ENCODE results near the gene PNPLA2.

PNPLA2 gene, protein sequence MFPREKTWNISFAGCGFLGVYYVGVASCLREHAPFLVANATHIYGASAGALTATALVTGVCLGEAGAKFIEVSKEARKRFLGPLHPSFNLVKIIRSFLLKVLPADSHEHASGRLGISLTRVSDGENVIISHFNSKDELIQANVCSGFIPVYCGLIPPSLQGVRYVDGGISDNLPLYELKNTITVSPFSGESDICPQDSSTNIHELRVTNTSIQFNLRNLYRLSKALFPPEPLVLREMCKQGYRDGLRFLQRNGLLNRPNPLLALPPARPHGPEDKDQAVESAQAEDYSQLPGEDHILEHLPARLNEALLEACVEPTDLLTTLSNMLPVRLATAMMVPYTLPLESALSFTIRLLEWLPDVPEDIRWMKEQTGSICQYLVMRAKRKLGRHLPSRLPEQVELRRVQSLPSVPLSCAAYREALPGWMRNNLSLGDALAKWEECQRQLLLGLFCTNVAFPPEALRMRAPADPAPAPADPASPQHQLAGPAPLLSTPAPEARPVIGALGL

DNA sequence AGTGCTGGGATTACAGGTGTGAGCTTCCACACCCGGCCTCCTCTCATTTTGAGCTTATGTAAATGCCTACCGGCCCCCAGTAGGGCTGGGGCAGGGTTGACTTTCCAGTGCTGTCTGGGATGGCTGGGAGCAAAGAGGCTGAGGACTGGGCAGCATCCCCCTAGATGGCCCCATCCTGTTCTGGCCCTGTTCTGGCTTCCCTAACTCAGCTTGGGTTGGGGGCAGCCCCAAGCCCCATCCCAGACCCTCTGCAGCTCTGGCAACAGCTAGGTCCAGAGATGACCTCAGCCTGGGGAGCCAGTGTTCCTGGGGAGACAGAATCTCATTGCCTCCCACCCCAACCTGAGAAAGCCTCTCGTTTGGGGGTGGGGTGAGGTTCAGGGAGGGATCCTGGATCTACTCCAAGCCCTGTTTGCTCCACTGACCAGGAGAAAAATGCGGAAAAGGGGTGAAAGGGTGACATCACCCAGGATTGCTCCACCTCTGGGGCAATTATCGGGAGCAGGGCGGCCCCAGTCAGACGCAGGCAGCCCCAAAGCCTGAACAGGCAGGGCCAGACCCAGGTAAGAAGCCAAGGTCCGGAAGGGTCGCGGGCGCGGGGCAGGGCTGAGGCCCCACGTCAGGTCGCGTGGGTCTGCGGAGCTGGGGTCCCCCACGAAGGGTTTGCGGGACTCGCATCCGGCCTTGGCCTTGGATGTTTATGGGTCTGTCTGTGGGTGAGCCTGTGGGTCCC lies at the start of gene PNPLA2:
PNPLA2 (plus strand) TSS at position 519 of the 733 bp plus-strand sequence. CDS start 805 bp downstream, outside the sequence.
- DNase-seq (ENCODE audit: low read depth): no peak

DNA sequence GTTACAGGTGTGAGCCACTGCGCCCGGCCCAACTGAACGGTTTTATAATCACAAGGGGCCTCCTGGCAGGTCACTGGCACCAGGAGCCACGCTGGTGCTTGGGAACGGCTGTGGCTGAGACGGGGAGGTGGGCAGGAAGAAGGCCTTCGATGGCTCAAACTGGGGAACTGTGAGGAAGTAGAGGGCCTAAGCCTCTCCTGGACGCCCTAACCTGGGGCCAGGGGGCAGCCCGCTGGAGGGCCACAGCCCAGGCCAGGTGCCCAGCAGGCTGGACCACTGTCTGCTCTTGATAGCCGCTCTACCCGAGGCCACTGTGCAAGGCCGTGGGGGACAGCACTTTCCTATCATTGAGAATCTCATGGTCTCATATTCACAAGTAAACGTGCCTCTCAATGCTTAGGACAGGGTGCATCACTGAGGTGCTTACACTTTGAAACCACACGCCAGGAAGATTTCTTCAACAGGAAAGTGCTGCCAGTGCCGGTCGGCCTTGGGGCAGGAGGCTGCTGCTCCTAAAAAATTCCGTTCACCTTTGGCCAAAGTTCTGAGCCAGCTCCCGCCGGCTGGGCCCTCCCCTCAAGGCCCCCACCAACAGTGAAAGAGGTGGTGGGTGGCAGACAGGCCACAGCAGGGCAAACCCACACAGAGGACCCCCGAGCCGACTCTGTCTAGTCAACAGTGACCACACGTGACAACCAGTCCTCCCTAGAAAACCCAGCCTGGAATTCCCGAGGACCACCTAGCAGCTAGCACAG lies 48.6 kb upstream of the PNPLA2 start:
- no peak for DNase-seq (ENCODE audit: low read depth)

DNA sequence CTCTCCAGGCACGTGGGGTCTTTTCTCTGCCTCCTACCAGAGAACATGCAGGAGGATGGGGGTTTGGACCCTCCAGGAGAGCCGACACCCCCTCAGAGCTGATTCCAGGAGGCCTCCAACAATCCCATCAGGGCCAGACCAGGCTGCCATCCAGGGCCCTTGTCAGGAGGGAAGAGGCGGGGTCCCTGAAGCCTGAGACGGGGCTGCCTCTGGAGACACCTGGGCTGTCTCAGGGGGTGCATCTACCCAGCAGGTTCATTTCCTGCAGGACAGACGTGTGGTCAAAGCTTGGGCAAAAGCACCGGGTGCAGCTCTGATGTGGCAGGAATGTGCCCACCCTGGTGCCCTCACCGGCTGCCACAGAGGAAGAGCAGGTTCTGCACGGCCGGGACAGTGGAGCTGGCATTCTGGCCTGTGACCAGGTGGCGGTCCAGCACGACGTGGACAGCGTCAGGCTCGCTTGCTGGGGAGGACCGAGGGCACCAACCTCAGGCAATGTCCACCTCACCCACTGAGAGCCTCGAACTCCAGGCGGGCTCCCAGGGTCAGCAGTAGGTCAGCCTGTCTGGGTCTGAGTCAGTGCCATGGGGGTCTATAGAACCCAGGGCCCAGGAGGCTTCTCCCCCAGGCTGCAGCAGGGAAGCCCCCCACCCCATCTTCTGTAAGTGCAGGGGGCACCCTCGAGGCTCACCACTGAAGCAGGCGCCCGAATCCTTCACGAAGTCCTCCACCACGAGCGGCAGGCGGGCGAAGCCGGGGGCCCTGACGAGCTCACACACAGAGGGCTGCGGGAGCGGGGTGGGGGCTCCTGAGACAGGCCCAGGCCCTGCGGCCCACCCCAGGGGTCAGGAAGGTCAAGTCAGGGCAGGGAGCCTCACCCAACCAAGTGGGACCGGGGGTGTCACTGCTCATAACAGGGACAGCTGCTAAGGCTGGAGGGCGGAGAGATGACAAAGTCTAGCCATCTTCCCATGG lies 47.8 kb upstream of the PNPLA2 start:
- no peak for DNase-seq (ENCODE audit: low read depth)

DNA sequence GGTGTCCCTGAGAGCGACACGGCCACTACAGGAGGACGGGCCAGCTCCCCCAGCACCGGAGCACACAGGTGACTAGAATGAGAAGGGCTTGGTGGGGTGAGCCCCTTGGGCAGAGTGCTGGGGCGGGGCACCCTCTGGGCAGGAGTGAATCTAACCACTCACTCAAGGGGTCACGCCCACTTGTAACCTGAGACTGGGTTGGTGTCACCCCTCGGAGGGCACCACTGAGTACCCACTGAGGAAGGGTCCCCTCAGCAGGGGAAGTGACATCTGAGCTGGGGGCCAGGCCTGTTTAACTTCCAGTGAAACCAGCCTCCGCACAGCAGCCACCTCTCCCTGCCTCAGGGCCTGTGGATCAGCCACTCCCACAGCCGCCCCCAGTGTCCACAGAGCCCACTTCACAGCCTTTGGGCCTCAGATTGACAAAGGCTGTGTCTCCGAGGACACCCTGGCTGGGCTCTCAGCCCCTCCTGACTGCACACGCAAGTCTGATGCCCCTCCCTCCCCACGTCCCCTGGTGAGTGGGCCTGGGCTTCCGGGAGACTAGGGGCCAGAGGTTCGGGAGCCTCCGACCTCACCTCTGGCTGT lies 47.0 kb upstream of the PNPLA2 start:
- no peak for DNase-seq (ENCODE audit: low read depth)

DNA sequence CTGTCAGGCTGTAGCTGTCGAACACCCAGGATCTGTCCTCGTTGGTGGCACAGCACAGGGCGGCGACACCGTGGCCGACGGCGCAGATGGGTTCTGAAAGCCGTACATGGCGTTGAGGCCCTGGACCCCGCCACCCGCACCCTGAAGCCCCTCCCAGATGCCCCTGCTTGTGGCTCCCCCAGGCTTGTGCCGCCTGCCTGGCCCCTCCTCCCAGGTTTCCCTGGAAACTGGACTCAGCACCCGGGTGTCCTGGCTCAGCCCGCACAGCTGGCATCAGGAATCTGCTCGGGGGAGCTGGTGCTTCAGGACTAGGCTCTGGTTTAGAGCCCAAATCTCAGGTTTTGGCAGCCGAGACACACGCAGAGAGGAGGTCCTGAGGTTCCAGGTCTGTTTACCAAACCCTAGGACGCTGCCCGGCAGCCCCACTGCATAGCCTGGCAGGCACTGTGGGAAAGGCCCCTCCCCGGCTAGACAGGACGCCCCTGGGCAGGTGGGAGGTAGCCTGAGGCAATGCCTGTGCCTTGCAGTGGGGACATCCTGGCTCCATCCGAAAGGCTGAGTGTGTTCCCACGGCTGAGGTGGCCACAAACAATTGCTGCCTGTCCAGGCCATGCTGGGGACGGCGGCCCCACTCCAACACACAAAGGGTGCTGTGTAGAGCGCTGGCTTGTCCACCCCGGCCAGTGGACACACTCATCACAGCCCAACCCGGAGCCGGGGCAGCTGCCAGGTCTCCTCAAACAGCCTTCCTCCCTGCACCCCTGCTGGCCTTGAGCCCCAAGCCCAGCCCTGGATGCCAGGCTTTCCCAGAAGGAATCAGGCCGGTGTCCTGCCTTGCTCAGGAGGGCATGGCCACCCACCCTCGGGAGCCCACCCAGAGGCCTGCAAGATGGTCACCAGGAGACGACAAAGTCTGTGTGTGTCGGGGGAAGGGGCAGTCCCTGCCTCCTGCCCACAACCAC lies 46.0 kb upstream of the PNPLA2 start:
- DNase-seq (ENCODE audit: low read depth): no peak

DNA sequence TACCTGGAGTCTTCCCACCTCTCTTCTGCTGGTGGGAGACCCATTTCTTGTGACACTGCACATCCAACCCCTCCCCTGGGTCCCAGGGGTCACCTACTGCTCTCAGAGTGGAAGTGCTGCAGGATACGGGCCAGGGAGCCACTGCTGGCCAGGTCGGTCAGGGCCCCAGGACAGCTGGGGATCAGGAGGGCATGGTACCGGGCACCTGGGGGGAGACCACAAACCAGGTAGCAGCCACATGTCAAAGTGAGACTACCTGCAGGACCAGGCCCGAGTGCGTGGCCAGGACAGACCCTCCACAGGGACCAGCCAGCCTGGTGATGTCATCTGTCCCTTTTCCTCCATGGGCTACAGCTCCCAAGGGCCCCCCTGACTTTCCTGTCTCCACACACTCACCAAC lies 45.3 kb upstream of the PNPLA2 start:
- DNase-seq (ENCODE audit: low read depth): no peak

DNA sequence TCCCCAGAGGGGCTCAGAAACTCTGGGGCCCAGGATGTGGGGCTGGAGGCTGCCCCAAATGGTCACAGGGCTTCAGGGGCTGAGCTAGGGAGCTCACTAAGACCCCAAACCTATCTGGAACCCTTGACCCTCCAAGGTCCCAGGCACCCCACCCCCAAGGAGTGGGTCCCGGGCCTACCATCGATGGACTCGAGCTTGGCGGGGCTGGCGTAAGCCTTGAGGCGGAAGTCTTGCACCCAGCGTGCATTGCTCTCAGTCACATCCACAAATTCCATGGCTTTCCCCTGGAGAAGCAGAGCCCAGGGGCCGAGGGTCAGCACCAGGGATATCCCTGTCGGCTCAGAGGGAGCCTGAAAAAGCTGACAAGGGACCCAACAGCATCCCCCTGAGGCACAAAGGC lies 44.9 kb upstream of the PNPLA2 start:
- DNase-seq (ENCODE audit: low read depth): no peak

DNA sequence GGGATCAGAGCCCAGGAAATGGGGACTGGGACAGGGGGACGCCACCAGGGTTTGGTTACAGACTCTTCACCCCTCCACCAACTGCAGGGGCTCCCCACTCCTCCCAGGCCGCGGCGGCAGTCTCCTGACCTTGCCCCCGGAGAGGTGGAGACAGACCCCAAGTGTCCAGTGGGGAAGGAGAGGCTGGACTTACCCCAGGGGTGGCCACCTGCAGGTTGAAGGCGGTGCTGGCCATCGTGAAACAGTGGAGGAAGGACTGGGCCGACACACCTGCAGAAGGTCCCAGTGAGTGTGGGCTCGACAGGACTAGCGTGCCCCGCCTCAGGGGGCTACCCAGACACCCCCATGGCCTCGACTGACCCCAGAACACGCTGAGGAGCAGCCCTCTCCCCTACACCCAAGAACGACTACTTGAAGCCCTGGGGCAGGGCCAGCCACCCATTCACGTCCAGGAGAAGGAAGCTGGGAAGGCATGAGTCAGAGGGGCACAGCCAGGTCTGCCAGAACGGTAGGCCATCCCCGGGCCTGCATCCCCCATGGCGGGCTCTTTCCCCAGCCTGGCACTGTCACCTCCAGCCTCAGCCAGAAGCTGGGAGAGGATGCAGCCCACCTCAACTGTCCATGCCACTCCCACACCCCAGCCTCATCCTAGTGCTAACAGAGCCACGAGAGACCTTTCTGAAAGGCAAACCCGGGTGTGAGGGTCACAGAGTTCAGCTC lies 43.7 kb upstream of the PNPLA2 start:
- no peak for DNase-seq (ENCODE audit: low read depth)

DNA sequence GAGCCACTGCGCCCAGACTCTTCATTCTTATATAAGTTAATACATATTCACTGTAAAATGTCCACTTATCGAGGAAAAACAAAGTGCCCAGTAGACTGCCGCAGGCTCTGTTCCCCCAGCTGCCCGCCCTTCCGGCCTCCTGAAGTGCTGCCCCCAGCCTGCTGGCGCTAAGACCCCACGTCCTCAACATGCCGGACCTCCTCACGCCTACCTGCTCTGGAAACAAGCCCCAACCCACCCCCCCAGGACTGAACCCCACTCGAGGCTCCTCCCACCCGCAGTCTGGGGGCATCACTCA lies 42.5 kb upstream of the PNPLA2 start:
- DNase-seq (ENCODE audit: low read depth): no peak

DNA sequence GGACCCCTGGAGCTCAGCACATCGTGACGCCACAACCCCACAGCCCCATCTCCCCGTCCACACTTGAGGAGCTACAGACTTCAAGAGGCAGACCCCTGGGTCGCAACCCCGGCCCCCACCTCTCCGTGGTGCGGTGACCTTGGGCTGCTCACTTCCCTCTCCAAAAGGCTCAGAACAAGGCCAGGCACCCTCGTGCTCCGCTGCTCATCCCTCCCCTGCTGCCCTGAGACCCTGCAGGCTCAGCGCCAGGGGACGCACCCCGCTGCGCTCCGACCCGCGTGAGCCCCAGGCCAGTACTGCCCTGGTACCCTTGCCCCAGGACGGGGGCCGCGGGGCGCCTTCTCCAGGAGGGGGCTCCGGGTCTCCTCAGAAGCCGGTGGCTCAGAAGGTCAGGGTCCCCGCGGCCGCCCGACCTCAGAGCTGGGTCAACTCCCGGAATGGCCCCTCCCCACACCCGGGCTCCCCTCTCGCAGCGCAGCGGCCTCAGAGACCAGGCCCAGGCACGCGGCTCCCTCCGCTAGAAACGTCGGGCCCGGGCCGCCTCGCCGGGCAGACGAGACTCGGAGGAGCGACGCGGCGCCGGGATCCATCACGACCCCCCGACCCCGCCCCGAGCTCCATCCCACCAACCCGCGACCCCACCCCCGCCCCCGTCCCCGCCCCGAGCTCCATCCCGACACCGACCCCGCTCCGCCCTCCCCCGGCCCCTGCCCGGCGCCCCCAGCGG lies 42.0 kb upstream of the PNPLA2 start:
- no peak for DNase-seq (ENCODE audit: low read depth)

DNA sequence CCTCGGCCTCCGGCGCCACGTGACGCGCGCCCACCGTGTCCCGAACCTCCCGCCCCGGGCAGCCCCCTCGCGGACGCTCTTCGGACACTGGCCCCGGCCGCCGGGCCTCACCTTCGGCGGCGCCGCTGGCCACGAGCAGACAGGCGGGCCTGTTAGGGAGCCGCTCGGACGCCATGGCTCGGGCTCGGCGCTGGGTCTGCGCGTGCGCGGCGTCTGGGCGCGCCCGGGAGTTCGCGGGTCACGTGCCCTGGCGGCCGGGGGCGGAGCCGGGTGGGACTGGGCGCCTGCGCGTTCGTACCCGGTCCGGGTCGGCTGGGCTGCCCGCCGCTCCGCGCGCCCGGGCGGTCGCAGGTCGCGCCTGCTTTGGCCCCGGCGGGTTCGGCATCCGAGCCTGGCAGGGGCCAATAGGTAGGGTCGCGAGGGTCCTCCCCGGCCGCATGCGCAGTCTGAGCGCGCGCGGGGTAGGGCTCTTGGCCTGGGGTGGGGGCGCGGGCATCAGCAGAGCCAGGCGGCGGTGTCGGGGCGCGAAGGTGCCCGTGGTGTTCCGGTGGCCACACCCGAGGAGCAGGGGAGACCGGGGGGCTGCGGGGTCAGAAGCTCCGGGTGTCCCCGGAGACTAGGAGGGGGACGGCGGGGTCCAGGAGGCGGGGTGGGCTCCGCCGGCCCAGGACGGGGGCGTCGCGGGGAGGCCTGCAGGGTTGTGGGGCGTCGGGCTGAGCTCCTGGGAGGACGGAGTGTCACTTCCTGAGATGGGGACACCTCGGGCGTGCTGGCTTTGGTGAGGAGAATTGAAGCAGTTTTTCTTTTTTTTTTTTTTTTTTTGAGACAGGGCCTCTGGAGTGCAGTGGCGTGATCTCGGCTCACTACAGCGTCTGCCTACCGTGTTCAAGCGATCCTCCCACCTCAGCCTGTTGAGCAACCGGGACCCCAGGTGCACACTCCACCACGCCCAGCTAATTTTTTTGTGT lies 41.1 kb upstream of the PNPLA2 start, which contains the start of gene GATD1:
GATD1 (minus strand) TSS at position 200 of the 968 bp plus-strand sequence; CDS start at position 175, 25 bp downstream.
- no peak for DNase-seq (ENCODE audit: low read depth)

DNA sequence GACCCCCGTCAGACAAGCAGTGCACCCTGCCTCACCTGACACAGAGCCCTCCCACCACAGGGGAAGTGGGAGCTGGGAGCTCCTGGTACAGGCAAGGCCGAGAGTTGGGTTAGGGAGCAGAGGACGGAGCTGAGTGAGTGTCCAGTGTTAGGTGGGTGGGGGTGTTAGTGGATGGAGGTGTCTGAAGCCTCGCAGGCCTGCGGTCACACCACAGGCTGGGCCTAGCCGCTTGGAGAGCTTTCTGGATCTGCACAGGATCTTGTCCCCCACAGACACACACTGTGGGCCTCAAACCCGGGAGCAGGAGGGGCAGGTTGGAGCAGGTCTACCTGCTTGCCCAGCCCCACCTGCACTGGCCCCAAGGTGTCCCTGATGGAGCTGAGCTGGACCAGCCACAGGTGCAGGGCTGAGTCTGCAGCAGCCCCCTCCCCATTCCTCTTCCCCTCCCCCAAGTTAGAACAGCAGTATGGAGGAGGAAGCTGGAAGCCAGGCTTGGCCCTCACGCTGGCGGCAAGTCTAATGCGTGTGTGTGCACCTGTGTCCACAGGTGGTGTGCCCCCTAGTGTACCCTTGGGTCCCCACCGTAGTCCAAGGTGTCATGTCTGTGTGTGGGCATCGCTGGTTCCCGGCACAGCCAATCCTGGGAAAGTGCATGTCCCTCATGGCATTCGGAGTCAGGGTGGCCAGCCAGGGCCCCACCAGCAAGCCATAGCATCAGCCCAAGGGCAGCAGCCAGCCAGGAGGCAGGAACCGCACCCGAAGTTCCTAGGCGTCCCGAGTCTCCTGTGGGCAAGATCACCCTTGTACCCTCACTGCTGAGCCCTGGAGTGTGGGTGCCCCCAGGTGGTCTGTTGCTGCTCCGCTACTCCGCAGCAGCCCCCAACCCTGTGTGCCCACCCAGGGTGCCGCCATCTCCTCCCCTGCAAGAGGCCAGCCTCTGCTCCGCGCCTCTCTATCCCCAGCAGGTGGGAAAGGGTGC lies 39.4 kb upstream of the PNPLA2 start:
- no peak for DNase-seq (ENCODE audit: low read depth)

DNA sequence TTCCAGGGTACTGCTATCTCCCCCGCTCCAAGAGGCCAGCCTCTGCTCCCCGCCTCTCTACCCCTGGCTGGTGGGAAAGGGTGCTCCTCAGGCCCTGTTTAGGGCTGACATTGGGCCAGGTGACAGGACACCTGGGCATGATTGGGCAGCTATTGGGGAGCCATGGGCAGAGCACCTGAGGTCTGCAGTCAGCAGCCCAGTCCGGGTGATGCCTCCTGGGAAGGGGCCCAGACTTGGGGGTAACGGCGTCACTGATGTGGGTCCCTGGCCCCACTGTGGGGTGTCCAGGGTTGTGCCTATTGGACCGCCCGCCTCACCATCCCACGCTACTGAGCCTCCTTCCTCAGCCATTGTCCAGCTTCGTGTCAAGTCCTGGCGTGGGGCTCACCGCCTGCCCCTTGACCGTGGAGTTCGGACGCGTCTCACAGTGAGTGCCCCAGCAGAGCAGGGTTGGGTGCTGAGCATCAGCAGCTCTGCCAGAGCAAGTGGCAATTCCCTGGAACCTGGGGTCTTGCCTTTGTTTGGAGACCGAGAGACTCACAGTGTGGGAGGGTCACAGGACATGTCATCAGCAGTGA lies 38.7 kb upstream of the PNPLA2 start:
- no peak for DNase-seq (ENCODE audit: low read depth)

DNA sequence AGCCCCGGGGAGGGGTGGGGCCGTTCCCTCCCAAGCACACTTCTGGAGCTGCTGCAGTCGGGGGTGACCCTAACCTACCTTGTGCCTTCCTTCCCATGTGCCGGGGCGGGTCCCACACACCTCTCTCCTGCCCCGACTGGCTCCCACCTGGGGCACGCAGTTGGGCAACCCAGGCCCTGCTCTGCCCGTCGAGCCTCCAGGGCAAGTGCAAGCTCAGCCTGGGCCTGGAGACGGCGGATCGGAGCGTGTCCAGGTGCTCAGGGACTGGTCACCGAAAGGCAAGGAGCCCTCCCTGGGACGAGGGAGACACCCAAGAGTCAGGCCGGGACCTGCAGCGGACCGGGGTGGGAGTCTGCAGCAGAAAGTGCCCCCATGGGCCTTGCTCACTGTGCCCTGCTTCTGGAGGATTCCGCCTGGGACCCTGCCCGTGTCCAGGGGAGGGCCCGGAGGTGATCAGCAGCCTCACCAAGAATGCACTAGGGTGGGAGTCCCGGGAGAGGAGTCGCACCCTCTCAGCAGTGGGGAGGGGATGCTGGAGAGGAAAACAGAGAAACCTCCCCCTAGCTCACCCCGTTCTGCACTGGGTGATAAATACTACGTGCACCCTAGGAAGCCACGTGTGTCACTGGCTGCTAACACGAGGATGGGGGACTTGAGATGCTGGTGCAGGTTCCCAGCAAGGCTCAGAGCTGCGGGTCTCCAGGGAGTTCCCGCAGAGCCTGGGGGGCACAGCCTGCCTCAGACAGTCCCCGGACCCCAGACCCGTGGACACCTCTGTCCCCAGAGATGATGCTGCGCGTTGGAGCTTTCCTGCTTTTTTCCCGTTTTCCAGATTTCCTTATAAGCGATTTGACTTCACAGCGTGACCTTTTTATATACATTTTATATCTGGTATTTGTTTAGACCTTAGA lies 36.2 kb upstream of the PNPLA2 start:
- no peak for DNase-seq (ENCODE audit: low read depth)

Data from HS-5 (cell line).